ENCODE measurements around the gene TNFRSF19.
A peak's percentile ranks its signal among the peaks of the same experiment; 100 is the strongest.

TNFRSF19 gene

GRCh38 chr13:23608701-23609413 lies 38.6 kb downstream of the TNFRSF19 start:
- peak; percentile 9 to 41 for DNase-seq

DNA sequence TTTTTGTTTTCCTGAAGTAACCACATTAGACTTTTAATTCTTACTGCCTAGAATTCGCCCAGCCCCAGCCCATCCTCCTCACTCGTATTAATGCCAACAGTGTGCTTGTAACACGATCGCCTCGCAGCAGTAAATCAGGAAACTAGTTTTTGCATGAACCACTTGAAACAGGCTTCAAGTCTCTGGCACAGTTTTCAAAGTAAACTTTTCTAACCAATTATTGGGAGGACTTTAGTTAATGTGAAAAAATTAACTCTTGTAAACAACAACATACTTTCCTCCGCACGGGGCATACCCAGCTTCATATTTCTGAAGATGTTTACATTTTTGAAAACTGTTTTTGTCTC lies 39.2 kb downstream of the TNFRSF19 start:
- no peak for DNase-seq

- no peak for DNase-seq
These were observed 39.8 kb downstream of the TNFRSF19 start for GRCh38 chr13:23609874-23610576.

DNA sequence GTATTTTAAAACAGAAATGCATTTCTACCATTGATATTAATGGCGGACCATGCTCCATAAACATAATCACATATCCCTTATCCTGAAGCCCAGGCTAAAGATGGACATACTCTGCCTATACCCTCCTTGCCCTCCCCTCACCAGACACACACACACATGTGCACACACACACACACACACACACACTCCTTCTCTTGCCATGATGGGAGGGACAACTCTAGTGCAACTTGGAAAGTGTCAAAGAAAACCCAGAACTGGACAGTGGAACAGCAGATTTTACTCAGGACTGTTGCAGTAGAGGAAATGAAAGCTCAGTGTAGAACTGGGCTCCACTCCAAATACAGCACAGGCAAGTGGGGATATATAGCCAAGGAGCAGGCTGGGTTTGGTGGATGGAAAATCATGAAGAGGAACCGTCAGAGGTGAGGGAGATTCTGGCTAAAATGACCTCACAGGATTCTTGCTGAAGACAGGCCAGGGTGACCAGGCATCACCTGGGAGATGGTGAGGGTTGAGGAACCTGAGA lies 40.8 kb downstream of the TNFRSF19 start:
- no peak for DNase-seq

DNA sequence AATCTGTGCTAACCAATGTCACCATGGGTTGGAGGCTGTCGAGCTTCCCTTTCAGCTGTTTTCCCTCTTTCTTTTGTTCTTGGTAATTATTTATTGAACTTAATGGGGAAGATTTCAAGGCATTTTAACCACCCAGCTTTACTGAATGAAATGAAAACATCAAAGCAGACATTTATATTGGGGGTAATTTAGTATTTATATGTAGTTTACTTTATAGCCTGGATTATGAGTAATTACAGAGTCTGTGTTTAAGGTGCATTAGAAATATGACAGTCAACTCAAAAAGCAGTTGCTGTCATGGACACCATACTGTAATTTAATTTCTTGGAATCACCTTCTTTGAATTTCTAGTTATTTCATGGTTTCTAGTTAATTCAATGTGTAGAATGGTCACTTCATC lies 42.0 kb downstream of the TNFRSF19 start:
- DNase-seq, result no peak

DNA sequence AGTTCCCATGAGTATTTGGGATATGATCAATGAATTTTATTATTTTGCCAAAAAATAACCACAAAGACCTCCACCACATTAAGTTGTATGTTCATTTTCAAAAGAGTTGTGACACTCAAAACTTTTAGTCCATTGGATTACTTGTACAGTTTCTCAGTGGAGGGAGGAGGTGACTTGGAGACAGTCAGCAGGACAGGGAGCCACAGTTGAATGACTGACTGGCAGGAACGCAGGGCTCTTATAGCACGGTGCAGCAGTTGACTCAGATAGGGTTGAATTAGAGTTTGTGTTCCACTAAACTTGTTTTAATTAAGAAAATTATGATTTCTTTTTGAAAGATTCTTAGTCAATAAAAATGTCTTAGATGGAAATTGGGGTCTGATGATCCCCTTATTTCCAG lies 42.5 kb downstream of the TNFRSF19 start:
- DNase-seq, result no peak

GRCh38 chr13:23613596-23613995 lies 43.4 kb downstream of the TNFRSF19 start:
- DNase-seq, result no peak

- no peak for DNase-seq
These were observed 45.3 kb downstream of the TNFRSF19 start for GRCh38 chr13:23615395-23616081.

- no peak for DNase-seq
These were observed 46.0 kb downstream of the TNFRSF19 start for GRCh38 chr13:23616228-23616627.

- DNase-seq, result no peak
These were observed 47.4 kb downstream of the TNFRSF19 start for GRCh38 chr13:23617551-23618024.

- no peak for DNase-seq
These were observed 48.1 kb downstream of the TNFRSF19 start for GRCh38 chr13:23618341-23618740.

- no peak for DNase-seq
These were observed 49.0 kb downstream of the TNFRSF19 start for GRCh38 chr13:23619068-23619855.

DNA sequence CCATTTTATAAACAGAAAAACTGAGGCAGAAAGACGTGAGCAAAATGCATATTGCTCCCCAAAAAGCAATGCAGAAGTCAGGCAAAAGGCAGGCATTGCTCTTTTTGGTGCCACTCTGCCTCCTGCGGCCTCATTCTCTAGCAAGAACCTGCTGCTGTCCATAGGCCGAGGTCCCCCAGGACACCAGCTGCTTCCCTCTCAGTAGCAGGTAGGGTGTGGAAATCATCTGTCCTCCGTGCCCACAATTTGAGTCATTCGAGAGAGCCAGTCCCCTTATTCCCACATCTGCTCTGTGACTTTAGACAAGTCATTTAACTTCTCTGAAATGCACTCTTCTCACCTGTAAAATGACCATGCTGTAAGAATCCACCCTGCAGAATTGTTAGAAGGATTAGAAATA lies 50.0 kb downstream of the TNFRSF19 start:
- DNase-seq, result no peak

- DNase-seq, result no peak
These were observed 50.6 kb downstream of the TNFRSF19 start for GRCh38 chr13:23620613-23621315.

DNA sequence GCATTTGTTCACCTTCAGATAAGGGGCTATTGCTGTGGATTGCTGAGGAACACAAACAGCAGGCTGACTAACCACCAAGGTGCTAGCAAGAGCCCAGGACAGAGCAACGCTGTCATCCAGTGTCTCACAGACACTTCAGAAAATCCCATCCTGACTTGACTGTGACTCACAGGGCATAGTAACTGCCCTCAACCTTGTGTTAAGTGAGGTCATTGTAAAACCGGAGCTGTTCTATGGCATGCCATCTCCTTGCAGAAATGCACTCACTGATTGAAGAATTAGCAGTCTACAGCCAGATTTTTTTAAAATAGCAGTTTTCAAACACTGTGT lies 51.1 kb downstream of the TNFRSF19 start:
- no peak for DNase-seq

GRCh38 chr13:23622985-23623384 lies 52.8 kb downstream of the TNFRSF19 start:
- DNase-seq, result no peak

DNA sequence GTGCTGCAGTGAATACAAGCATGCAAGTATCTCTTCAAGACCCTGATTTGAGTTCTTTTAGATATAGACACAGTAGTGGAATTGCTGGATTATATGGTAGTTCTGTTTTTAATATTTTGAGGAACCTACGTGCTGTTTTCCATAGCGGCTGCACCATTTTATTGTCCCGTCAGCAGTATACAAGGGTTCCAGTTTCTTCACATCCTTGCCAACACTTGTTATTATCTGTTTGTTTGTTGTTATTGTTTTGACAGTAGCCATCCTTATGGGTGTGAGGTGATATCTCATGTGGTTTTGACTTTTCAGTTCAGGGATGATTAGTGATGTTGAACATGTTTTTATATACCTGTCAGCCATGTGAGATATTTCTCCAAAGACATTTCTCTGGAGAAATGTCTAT lies 53.2 kb downstream of the TNFRSF19 start:
- DNase-seq, result no peak

GRCh38 chr13:23626700-23627099 lies 56.5 kb downstream of the TNFRSF19 start:
- no peak for DNase-seq

- DNase-seq, result no peak
These were observed 57.2 kb downstream of the TNFRSF19 start for GRCh38 chr13:23627410-23627809.

GRCh38 chr13:23628250-23628649 lies 58.0 kb downstream of the TNFRSF19 start:
- DNase-seq, result no peak

DNA sequence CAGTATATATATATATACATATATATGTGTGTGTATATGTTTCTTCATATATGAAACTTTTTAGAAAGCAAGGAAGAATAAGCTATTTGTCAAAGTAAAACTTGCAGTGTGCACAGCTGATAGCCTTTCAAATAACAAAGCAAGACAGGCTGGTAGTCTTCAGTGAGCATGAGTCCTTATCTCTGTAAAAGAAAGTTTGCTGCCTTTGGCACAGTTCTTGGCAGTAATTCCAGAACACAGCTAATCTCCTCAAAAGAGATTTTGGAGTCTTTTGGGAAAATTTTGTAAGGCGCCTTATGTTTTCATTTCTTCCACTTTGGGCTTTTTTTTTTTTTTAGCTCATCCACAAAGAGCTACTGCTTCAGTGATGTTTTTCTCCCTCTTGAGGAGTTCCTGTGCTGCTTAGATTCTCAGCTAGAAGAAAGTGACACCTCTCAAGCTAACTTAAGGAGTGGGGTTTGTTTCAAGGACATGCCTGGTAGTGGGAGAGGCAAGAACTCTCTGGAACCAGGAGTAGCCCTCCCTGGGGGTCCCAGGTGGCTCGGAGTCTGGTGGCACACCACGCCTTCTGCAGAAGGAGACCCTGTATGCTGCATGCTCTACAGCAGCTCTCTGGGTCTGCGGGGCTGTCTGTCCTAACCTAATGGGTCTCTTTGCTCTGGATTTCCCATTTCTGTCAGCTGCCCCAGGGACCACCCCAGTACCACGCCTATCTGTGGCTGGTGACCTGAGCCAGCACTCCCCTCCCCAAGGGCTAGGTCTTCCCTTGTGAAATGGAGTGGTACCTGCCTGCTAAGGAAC lies 58.8 kb downstream of the TNFRSF19 start:
- no peak for DNase-seq
